Effector memory CD4-positive, alpha-beta T cell (primary cell): ENCODE measurements around the gene SLC22A31.

Source experiments
- DNase-seq, 3 donors: peaks; one replicate each; pipeline ENCODE4 v3.0.0-alpha.2; 2020
- H3K27ac ChIP-seq: 2 replicates; pipeline ENCODE4 v1.7.0; 2013; ENCODE audit warnings: mild to moderate bottlenecking, low read length, moderate library complexity; ENCODE audit not compliant: insufficient read depth, poor library complexity, severe bottlenecking
- H3K27me3 ChIP-seq: replicated peaks from 2 replicates; pipeline ENCODE4 v1.7.0; 2013; ENCODE audit warnings: mild to moderate bottlenecking, low read length; ENCODE audit not compliant: insufficient read depth, control insufficient read depth, poor library complexity, severe bottlenecking
- H3K36me3 ChIP-seq: 2 replicates; pipeline ENCODE4 v1.7.0; 2013; ENCODE audit warnings: mild to moderate bottlenecking, low read length, moderate library complexity; ENCODE audit not compliant: control insufficient read depth, insufficient read depth
- H3K4me1 ChIP-seq: 2 replicates; pipeline ENCODE4 v1.7.0; 2013; ENCODE audit warnings: low read length, mild to moderate bottlenecking; ENCODE audit not compliant: control insufficient read depth, insufficient read depth, poor library complexity, severe bottlenecking
- H3K4me3 ChIP-seq: 2 replicates; pipeline ENCODE4 v1.7.0; 2013; ENCODE audit warnings: low read length, low read depth, mild to moderate bottlenecking; ENCODE audit not compliant: insufficient read depth, poor library complexity, severe bottlenecking
- H3K9me3 ChIP-seq: 2 replicates; pipeline ENCODE4 v1.7.0; 2013; ENCODE audit warnings: mild to moderate bottlenecking, low read length, moderate library complexity; ENCODE audit not compliant: control insufficient read depth

Gene SLC22A31

GRCh38 chr16:89149386-89149785, 51.0 kb downstream of the SLC22A31 start:
- H3K27me3 ChIP-seq, result no peaks in the 10 kb centered on the region
- DNase-seq, result no peak
- H3K27ac ChIP-seq, result no peak overlapping the region
- H3K9me3 ChIP-seq, result no peaks in the 10 kb centered on the region
- H3K4me3 ChIP-seq, result no peak overlapping the region
- H3K36me3 ChIP-seq, result peaks cover 43% of the 10 kb centered on the region
- no peaks in the 10 kb centered on the region for H3K4me1 ChIP-seq

- Histone ChIP-seq H3K36me3 (peaks cover 52% of the 10 kb centered on the region), H3K9me3 (no peaks in the 10 kb centered on the region), H3K27ac (no peak overlapping the region), H3K4me3 (no peak overlapping the region), H3K27me3 (no peaks in the 10 kb centered on the region), H3K4me1 (no peaks in the 10 kb centered on the region)
- DNase-seq, result no peak
Observed at GRCh38 chr16:89147085-89147817, 53.1 kb downstream of the SLC22A31 start.

GRCh38 chr16:89146211-89147005, 53.9 kb downstream of the SLC22A31 start:
- DNase-seq, result no peak
- Histone ChIP-seq H3K36me3 (peaks cover 50% of the 10 kb centered on the region), H3K27ac (no peak overlapping the region), H3K4me1 (no peaks in the 10 kb centered on the region), H3K9me3 (no peaks in the 10 kb centered on the region), H3K4me3 (no peak overlapping the region), H3K27me3 (no peaks in the 10 kb centered on the region)
